ENCODE results near the gene GATA3.

Gene GATA3

DNA sequence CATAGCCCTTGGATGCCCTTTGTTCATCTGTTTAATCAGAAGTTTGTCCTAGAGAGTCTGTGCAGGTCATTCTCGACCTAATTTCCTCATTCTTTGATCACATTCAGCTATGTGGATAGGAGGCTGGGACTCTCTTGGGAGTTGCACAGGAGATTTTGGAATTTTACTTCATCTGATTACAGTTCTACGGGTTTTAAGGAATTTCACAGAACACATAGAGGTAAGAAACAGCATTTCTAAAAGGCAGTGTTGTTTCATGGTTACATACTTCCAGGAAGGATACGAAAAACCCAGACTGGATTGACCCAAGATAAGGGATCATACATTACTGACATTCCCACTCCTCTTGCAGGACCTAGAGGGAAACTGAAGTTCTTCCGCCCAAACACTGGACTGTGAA lies 45.9 kb downstream of the GATA3 start:
- DNase-seq (ENCODE audit: low read depth in 2 of 2), result no peak

DNA sequence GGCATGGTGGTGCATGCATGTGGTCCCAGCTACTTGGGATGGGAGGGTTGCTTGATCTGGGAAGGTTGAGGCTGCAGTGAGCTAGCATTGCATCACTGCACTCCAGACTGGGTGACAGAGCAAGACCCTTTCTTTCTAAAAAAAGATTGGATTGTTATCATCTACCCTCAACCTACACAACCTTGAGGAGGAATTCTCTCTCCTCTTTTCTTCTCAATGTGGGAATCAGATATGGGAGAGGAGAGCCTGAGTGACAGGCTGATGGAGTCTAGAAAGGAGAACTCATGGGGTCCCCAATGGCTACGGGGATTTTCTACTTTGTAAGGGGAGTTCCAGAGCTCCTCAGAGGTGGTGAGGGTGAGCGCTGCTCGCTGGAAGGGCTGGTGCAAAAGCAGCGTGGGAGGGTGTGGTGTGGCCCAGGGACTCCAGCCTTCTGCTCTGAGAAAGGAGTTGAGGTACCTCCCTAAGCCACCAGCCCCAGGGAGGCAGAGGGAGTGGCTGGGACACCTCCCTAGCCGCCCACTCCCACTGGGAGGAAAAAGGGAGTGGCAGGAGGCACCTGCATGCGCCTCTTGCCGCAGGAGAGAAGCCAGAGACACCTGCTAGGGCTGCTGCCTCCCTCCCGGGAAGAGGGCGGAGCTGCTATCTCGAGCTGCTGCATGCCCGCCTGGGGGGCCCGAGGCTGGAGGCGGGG lies 48.4 kb downstream of the GATA3 start:
- DNase-seq (ENCODE audit: low read depth in 2 of 2), result no peak

DNA sequence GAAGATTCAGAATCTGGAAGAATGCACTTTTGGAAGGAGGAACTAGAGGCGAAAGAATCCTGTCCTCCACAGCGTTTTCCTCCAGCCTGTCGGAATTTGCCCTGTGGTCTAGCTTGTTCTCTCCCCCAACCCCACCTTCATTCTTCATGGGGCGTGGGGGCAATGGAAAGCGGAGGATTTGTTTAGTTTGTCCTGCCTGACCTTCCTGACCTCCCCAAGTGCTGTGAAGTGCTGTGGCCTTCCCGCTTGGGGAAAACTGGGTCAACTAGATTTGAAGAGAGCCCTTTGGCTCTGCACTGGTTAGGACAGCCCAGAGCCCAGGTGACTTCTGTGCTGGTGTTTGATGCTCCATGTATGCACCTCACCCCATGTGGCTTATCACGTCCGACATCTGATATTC lies 49.1 kb downstream of the GATA3 start:
- no peak for DNase-seq (ENCODE audit: low read depth in 2 of 2)

DNA sequence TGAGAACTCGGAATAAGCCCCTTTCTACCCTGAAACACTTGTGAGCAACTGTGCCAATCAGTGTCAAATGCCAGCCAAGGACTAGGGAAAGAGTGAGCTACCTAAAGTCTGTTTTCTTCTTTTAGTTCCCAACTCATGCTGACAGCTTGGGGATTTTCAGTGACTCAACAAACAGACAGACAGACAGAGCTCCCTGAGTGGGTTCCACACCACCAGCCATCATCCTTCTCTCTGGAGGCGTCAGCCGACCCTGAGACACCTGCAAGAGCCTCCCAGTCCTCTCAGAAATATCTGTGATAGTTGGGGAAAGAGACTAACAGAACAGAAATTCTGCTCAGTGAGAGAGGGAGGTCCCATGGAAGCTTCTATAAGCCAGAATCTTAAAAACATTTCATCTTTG lies 49.5 kb downstream of the GATA3 start:
- DNase-seq (ENCODE audit: low read depth in 2 of 2), result no peak

DNA sequence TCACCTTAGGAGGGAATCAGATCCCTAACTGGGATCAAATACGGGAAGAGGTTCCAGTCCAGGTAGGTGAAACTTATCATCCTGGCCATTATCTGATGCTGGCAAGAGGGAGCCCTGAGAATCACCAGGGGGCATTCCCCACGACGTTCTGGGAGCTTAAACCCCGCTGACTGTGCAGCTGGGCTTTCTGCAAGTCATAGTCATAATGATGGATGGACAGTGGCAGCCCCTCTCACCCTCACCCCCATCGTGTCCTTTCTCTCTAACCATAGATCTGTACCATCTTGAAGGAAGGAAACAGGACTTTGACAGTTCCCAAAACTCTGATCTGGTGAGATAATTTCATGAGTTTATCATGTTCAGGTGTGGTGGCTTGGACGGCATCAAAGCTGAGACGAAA lies 50.2 kb downstream of the GATA3 start:
- DNase-seq (ENCODE audit: low read depth in 2 of 2), result no peak

DNA sequence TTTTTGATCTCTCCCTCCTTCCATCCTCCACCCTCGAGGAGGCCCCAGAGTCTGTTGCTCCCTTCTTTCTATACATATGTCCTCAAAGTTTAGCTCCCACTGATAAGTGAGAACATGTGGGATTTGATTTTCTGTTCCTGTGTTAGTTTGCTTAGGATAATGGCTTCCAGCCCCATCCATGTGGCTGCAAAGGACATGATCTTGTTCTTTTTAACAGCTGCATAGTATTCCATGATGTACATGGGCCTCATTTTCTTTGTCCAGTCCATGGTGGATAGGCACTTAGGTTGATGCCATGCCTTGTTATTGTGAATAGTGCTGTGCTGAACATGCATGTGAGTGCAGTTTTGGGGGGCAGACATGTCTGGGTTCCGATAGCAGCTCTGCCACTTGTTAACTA lies 51.4 kb downstream of the GATA3 start:
- DNase-seq (ENCODE audit: low read depth in 2 of 2), result no peak

DNA sequence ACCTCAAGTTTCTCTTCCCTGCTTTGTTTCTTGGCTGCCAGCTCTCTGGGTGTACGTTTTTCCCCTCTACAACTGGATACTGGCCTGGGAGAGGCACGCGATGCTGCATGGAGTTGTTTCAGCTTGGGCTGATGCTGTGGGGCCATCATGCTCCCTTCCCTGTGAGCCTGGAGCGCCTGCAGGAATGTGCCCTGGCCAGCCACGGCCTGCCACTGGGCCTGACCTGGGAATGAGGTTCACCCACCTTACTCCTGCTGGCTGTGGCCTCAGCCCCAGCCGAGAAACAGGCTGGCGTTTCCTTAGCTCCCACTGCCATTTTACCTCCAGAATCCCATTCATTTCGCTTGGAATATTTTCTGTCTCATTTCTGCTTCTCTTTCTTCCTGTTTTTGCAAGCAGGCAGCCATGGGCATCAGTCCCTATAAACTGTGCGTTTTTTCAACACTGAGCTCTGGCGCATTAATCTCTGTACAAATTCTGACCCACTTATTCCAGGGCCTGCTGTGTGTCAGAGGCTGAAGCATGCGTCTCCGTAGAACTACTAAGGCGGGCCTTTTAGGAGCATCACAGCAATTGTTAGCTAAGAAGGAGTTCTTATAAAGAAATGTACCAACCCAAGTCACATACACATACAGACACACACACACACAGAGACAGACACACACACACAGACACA lies 57.9 kb downstream of the GATA3 start:
- no peak for DNase-seq (ENCODE audit: low read depth in 2 of 2)

DNA sequence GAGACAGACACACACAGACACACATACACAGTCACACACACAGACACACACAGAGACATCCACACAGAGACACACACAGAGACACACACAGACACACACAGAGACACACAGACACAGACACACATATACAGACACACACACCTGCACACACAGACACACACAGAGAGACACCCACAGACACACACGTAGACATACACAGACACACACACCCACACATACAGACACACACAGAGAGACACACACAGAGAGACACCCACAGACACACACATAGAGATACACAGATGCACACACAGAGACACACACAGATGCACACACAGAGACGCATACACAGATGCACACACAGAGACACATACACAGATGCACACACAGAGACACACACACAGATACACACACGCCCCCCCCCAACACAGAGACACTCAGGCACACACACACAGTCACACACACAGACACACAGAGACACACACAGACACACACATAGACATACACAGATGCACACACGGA lies 58.5 kb downstream of the GATA3 start:
- no peak for DNase-seq (ENCODE audit: low read depth in 2 of 2)

DNA sequence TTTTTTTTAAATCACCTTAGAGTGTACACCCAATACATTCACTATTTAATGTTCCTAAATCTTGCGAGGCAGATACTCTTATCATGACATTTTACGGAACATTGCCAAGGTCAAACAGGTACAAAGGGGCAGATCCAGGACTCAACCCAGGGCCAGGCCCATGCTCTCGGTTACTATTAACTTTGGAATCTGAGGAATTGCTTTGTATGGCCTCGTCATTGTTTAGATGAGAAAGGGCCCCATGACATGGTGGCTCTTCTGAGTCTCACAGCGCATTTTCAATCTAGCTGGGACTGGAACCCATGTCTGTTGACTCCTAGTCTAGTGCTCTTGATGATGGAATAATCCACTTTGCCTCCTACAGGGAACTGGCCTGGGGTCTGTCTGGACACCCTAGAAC lies 59.1 kb downstream of the GATA3 start:
- no peak for DNase-seq (ENCODE audit: low read depth in 2 of 2)

DNA sequence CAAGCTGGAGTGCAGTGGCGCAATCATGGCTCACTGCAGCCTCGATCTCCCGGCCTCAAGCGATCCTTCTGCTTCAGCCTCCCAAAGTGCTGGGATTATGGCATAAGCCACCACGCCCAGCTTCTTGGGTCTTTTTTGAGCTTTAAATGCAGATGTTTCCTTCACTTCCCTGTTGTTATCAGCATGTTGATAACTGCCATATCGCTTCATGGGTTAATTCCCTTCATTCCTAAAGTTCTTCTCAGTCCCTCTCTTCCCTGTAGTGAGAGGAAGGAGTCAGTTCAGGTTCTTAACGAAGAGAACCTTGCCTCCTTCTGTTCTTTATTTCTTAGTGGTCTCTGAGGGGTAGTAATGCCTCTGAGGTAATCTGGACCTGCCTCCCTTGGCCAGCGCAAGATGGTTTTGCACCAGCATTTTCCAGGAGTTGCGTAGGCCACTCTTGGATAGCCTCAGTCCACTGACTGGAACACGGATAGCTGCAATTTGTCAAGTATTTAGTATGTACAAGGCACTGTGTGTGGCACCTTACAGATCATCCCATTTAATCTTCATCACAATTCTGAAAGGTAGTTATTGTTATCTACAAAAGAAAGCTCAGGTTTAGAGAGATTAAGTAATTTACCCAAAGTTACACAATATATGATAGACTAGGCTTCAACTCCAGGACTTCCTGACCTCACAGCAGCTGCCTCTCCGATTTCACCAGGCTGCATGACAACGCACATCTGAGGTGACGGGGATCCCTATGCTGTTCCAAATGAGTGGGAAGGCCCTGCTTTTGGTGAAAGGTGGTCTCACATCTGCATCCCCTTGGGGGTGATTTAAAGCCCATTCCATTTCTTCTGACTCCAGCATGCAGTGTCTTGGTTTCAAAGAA lies 60.5 kb downstream of the GATA3 start:
- no peak for DNase-seq (ENCODE audit: low read depth in 2 of 2)

DNA sequence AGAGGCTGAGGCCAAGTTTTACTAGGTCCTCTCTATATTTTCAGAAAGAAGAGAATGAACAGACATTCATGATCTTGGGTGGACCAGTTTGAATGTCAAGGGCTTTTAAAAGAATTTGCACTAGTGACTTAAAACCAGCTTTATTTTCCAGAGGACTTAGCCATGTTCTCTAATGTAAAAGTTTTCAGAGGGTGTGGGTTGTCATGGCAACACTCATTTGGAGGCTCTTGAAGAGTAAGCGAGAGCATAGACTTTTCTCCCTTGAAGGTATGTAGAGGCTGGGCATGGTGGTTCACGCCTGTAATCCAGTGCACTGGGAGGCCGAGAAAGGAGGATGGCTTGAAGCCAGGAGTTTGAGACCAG lies 61.1 kb downstream of the GATA3 start:
- no peak for DNase-seq (ENCODE audit: low read depth in 2 of 2)

DNA sequence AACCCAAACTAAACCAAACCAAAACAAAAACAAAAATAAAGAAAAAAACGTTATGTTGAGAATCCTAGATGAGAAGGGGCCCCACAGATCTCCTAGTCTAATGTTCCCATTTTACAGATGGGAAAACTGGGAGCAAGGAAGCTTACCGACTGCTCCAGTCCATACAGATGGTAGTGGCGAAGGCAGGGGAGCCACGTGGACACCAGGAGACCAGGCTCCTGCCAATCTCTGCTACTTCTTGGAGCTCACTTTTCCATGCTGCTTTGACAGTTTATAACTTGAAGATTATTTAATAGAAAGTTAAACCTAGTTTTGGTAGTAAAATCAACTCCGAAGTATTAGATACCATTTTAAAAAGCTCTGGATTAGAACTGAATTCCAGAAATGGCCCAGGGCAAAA lies 62.0 kb downstream of the GATA3 start:
- DNase-seq (ENCODE audit: low read depth in 2 of 2), result no peak

DNA sequence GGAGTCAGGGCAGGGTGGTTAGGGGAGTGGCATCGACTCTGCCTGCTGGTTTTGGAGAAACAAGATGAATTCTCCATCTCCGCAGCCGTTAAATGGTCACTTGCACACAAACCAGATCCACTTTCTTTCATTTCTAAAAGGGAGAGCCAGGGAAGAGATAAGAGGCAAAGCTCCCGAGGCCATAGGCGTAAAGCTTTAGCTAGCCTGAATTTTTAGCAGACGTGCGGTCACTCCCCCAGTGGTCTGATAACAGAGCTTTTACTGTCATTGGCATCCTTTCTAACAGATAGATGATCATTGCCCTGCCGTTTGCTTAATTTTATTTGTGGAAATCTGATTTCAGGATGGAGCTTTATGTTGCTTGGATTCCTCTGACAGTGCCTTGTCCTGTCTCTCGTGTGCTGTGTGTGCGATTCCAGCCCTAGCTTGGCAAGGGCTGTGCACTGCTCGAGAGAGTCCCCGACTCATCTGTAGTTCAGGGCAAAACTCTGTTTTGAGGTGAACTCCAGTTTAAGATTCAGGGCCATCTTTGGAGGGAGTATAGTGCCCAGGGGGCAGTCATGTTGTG lies 62.5 kb downstream of the GATA3 start:
- DNase-seq (ENCODE audit: low read depth in 2 of 2), result no peak

DNA sequence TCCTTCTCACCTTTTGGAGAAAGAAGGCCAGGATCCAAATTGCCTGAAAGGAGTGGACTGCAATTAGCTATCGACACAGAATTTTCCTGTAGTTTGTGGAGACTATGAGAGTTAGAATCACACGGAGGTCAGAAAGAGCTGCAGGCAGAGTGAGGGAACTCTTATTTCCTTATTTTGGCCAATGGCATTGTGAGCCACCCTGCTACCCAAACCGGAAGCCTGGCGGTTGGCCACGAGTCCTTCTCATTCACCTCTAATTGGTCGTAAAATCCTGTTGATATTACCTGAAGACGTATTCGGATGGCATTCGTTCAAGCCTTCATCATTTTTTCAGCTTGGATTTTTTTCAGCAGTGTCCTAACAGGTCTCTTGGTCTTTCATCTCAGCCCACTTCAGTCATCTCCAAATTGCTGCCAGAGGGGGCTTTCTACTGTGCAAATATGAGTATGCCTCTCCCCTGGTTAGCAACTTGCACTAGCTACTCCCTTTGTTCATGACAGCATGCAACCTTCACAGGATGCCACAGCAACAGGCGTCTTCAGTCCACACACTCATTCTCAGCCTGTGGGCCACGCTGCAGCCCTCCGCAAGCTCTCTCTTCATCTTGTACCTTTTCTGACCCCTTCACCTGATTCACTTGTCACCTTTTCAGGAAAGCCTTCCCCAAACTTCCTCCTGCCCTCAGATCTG lies 66.9 kb downstream of the GATA3 start:
- no peak for DNase-seq (ENCODE audit: low read depth in 2 of 2)

DNA sequence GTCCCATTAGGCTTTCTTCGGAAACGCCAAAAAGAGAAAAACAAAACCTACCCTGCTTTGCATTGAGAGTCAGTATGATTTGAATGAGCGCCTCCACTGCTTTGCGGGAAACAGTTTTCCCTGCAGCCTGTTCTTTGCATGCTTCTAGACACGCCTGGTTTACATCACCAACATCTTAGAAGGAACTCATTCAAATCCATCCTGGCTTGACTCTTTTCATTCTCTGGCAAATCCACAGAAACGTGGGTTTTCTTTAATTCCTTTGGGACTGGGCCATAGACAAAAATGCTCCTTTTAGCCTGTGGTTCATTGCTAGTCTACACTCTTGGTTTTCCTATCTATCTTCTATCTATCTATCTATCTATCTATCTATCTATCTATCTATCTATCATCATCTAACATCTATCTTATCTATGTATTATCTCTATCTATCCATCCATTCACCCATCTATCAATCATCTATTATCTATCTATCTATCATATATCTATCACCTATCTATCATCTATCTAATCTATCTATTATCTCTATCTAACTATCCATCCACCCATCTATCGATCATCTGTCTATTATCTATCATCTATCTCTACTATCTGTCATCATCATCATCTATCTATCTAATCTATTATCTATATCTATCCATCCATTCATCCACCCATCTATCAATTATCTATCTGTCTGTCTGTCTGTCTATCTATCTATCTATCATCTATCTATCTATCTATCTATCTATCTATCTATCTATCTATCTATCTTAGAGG lies 68.3 kb downstream of the GATA3 start:
- DNase-seq (ENCODE audit: low read depth in 2 of 2), result no peak

DNA sequence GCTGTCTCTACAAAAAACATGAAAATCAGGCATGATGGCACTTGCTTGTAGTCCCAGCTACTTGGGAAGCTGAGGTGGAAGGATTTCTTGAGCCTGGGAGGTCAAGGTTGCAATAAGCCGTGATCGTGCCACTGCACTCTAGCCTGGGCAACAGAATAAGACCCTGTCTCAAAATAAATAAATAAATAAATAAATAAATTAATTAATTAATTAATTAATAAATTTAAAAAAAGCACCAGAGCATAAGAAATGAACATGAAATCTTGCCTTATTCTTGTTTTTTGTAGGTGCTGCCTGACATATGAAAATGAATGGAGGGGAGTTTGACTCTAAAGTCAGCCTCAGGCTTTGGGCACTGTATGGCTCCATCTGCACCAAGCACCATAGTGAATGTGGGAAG lies 69.9 kb downstream of the GATA3 start:
- no peak for DNase-seq (ENCODE audit: low read depth in 2 of 2)

All from stimulated activated CD8-positive, alpha-beta memory T cell treated with anti-CD3 and anti-CD28 coated beads, Interleukin-15, amount 100 ng/mL, for 48 hours (primary cell).